ENCODE results near the gene CYB5R3.

GRCh38 chr22:42608823-42609361 lies 40.3 kb downstream of the CYB5R3 start:
- TF ChIP-seq, protein P1, sequence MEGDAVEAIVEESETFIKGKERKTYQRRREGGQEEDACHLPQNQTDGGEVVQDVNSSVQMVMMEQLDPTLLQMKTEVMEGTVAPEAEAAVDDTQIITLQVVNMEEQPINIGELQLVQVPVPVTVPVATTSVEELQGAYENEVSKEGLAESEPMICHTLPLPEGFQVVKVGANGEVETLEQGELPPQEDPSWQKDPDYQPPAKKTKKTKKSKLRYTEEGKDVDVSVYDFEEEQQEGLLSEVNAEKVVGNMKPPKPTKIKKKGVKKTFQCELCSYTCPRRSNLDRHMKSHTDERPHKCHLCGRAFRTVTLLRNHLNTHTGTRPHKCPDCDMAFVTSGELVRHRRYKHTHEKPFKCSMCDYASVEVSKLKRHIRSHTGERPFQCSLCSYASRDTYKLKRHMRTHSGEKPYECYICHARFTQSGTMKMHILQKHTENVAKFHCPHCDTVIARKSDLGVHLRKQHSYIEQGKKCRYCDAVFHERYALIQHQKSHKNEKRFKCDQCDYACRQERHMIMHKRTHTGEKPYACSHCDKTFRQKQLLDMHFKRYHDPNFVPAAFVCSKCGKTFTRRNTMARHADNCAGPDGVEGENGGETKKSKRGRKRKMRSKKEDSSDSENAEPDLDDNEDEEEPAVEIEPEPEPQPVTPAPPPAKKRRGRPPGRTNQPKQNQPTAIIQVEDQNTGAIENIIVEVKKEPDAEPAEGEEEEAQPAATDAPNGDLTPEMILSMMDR (IDR thresholded peaks at IDR 0.05), result no peak
- no peak for TF ChIP-seq ZBTB33 (IDR thresholded peaks at IDR 0.05; ENCODE audit: borderline replicate concordance, low read depth)
- TF ChIP-seq TEAD4 (IDR thresholded peaks at IDR 0.05; ENCODE audit: borderline replicate concordance, insufficient read depth), result no peak
- TF ChIP-seq EP300 (IDR thresholded peaks at IDR 0.05; ENCODE audit: borderline replicate concordance in 1 of 2, low read depth in 1 of 2, low read length in 1 of 2), result no peak
- TF ChIP-seq NFIC (IDR thresholded peaks at IDR 0.05; ENCODE audit: borderline replicate concordance), result no peak
- TF ChIP-seq FOXM1 (IDR thresholded peaks at IDR 0.05; ENCODE audit: low read depth), result no peak

Data from SK-N-SH (cell line).